ENCODE measurements around the gene FKBP10. TPM values are rescaled to one million over a fixed set of nuclear protein-coding genes. Genes with fewer than 3 reads are reported as not detected.

FKBP10 gene
- total RNA-seq, 2 donors from 2014 or later = 179 to 291 TPM

DNA sequence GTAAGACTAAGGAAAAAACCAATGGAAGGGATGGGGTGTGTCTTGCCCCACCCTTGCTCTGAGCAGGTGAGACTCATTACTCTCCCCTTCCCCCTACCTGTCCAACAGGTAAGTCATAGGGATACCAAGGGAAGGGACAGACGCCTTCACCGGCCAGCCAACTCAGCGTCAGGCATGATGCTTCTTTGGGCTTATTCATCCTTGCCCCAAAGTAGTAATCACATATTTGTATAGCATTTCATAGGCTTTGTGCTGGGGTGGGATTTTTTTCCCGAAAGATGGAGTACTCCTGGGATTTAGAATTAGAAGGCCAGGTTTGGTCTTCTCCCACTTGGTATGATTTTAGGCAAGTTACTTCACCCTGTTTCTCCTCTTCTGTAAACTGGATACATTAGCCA, 25.8 kb upstream of the FKBP10 start:
- Mint-ChIP-seq H3K27me3 (ENCODE audit: insufficient read depth) (peaks cover 16% of the 10 kb centered on the region), H3K27ac (no peak overlapping the region), H3K36me3 (ENCODE audit: low read depth) (peaks cover 7% of the 10 kb centered on the region), H3K4me1 (peaks cover 22% of the 10 kb centered on the region), H3K9me3 (no peaks in the 10 kb centered on the region), H3K4me3 (peak overlapping the region; percentile 81)
- H3K27ac ChIP-seq (ENCODE audit: low read depth, low read length) = no peak overlapping the region
- no peak for DNase-seq
- no peak overlapping the region for H3K4me3 ChIP-seq (ENCODE audit: low read length)
- no peaks in the 10 kb centered on the region for H3K9me3 ChIP-seq (ENCODE audit: control insufficient read depth, low read length)
- no peak overlapping the region for H3K9ac ChIP-seq (ENCODE audit: extremely low read depth, low read length, poor library complexity, severe bottlenecking)
- 0 to 23% methylated on average over 1 to 4 of the region's 4 CpGs for WGBS, 2 experiments (ENCODE audit: insufficient coverage in 1 of 2, insufficient read length in 1 of 2)
- TF ChIP-seq, protein P1, sequence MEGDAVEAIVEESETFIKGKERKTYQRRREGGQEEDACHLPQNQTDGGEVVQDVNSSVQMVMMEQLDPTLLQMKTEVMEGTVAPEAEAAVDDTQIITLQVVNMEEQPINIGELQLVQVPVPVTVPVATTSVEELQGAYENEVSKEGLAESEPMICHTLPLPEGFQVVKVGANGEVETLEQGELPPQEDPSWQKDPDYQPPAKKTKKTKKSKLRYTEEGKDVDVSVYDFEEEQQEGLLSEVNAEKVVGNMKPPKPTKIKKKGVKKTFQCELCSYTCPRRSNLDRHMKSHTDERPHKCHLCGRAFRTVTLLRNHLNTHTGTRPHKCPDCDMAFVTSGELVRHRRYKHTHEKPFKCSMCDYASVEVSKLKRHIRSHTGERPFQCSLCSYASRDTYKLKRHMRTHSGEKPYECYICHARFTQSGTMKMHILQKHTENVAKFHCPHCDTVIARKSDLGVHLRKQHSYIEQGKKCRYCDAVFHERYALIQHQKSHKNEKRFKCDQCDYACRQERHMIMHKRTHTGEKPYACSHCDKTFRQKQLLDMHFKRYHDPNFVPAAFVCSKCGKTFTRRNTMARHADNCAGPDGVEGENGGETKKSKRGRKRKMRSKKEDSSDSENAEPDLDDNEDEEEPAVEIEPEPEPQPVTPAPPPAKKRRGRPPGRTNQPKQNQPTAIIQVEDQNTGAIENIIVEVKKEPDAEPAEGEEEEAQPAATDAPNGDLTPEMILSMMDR (conservative IDR thresholded peaks at IDR 0.05) = no peak
- peaks cover 13% of the 10 kb centered on the region for H3K36me3 ChIP-seq (ENCODE audit: control insufficient read depth, insufficient read depth, low read length)
- peaks cover 3% of the 10 kb centered on the region for H3K4me1 ChIP-seq (ENCODE audit: control insufficient read depth, insufficient read depth, low read length)
- no peaks in the 10 kb centered on the region for H3K27me3 ChIP-seq (ENCODE audit: control insufficient read depth, insufficient read depth, low read length, poor library complexity, severe bottlenecking)

DNA sequence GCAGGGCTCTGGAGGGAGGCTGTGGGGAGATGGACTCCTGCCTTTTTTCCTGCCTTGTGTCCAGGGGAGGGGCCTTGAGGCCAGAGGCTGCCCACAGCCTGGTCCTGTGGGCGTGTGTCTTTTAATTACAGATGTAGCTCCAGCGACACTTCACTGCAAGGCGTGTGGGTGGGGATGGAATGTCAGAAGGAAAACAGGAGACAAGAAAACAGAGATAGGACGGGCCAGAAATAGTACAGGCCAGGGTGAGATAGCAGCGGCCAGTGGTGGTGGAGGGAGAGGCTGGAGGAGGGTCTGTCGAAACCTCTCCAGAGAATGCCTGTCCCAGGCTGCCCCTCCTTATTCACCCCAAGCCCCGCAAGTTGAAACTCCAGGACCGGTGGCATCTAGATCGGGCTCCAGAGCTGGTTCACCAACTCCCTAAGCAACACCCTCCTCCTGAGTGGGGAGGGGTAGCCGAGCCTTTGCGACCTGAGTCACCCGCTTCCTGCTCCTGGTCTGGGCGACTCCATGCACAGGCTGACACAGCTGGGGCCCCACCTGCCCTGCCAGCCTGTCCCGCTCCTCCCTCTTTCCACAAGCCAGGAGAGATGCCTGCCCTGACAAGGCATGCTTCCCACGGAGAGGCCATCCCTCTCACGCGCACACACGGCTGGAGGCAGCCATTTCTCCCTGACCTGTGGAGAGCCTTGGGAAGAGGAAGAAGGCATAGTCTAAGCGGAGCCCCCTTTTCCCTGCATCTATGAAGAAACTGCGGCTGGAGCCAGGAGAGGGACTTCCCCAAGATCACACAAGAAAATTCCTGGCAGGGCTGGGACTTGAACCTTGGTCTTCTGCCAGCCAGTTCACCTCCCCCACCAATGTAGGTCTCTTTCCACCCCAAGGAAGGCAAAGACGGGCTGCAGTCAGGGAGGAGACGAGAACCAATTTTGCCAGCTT, 19.7 kb upstream of the FKBP10 start:
- H3K27ac Mint-ChIP-seq = peak overlapping the region; percentile 82
- TF ChIP-seq, protein P1 (conservative IDR thresholded peaks at IDR 0.05) = no peak
- 32 to 49% methylated on average over 2 to 21 of the region's 22 CpGs for WGBS, 2 experiments (ENCODE audit: insufficient coverage in 1 of 2, insufficient read length in 1 of 2)
- H3K27me3 Mint-ChIP-seq (ENCODE audit: insufficient read depth) = peaks cover 20% of the 10 kb centered on the region
- H3K4me1 Mint-ChIP-seq = peaks cover 22% of the 10 kb centered on the region
- H3K4me3 Mint-ChIP-seq = peak overlapping the region; percentile 36
- Histone ChIP-seq H3K9me3 (ENCODE audit: control insufficient read depth, low read length) (no peaks in the 10 kb centered on the region), H3K27ac (ENCODE audit: low read depth, low read length) (no peak overlapping the region), H3K4me3 (ENCODE audit: low read length) (peak overlapping the region; percentile 6), H3K27me3 (ENCODE audit: control insufficient read depth, insufficient read depth, low read length, poor library complexity, severe bottlenecking) (no peaks in the 10 kb centered on the region), H3K4me1 (ENCODE audit: control insufficient read depth, insufficient read depth, low read length) (peaks cover 19% of the 10 kb centered on the region), H3K9ac (ENCODE audit: extremely low read depth, low read length, poor library complexity, severe bottlenecking) (peak overlapping the region; percentile 35), H3K36me3 (ENCODE audit: control insufficient read depth, insufficient read depth, low read length) (no peaks in the 10 kb centered on the region)
- H3K36me3 Mint-ChIP-seq (ENCODE audit: low read depth) = no peaks in the 10 kb centered on the region
- peak; percentile 89 for DNase-seq
- H3K9me3 Mint-ChIP-seq = no peaks in the 10 kb centered on the region

- peak overlapping the region; percentile 82 for H3K27ac Mint-ChIP-seq
- no peaks in the 10 kb centered on the region for H3K36me3 Mint-ChIP-seq (ENCODE audit: low read depth)
- Histone ChIP-seq H3K27ac (ENCODE audit: low read depth, low read length) (no peak overlapping the region), H3K4me1 (ENCODE audit: control insufficient read depth, insufficient read depth, low read length) (peaks cover 19% of the 10 kb centered on the region), H3K36me3 (ENCODE audit: control insufficient read depth, insufficient read depth, low read length) (no peaks in the 10 kb centered on the region), H3K4me3 (ENCODE audit: low read length) (peak overlapping the region; percentile 6), H3K9ac (ENCODE audit: extremely low read depth, low read length, poor library complexity, severe bottlenecking) (peak overlapping the region; percentile 35), H3K27me3 (ENCODE audit: control insufficient read depth, insufficient read depth, low read length, poor library complexity, severe bottlenecking) (no peaks in the 10 kb centered on the region), H3K9me3 (ENCODE audit: control insufficient read depth, low read length) (no peaks in the 10 kb centered on the region)
- 29 to 36% methylated on average over 8 to 14 of the region's 14 CpGs for WGBS, 2 experiments (ENCODE audit: insufficient coverage in 1 of 2, insufficient read length in 1 of 2)
- H3K4me3 Mint-ChIP-seq = peak overlapping the region; percentile 36
- no peaks in the 10 kb centered on the region for H3K9me3 Mint-ChIP-seq
- TF ChIP-seq, protein P1 (conservative IDR thresholded peaks at IDR 0.05) = peak; percentile 41
- peak; percentile 96 for DNase-seq
- peaks cover 22% of the 10 kb centered on the region for H3K4me1 Mint-ChIP-seq
- H3K27me3 Mint-ChIP-seq (ENCODE audit: insufficient read depth) = peaks cover 16% of the 10 kb centered on the region
These were observed 18.8 kb upstream of the FKBP10 start for GRCh38 chr17:41793784-41794539.

Measured in endodermal cell (in vitro differentiated cells).